HFF-Myc (cell line): Measurements from ENCODE around the gene VTI1B.

Experiments used
- DNase-seq: peaks from one replicate; pipeline ENCODE4 v3.0.0-alpha.2; 2011; ENCODE audit warnings: low read depth; ENCODE audit errors: extremely low read depth
- H3K4me3 ChIP-seq: replicated peaks from 2 replicates; pipeline ENCODE4 v1.5.1; 2011; ENCODE audit warnings: low read depth, mild to moderate bottlenecking, control low read depth, low read length
- CTCF ChIP-seq: IDR thresholded peaks from 2 replicates; pipeline ENCODE4 v1.5.1; 2012; ENCODE audit warnings: mild to moderate bottlenecking, low read depth, low read length, control low read depth; ENCODE audit errors: missing control alignments

The VTI1B gene

GRCh38 chr14:67665868-67666267, 8.6 kb downstream of the VTI1B start:
- TF ChIP-seq CTCF, result no peak
- no peak overlapping the region for H3K4me3 ChIP-seq
- DNase-seq, result no peak

- no peak for DNase-seq
- no peak for TF ChIP-seq CTCF
- H3K4me3 ChIP-seq, result no peak overlapping the region
Measured at GRCh38 chr14:67663633-67664032, 10.8 kb downstream of the VTI1B start.

- no peak for DNase-seq
- no peak overlapping the region for H3K4me3 ChIP-seq
- no peak for TF ChIP-seq CTCF
Measured at GRCh38 chr14:67653651-67654280, 20.7 kb downstream of the VTI1B start.

- no peak overlapping the region for H3K4me3 ChIP-seq
- no peak for TF ChIP-seq CTCF
- no peak for DNase-seq
Measured at GRCh38 chr14:67652189-67652588, 22.2 kb downstream of the VTI1B start.

- H3K4me3 ChIP-seq, result no peak overlapping the region
- TF ChIP-seq CTCF, result no peak
- DNase-seq, result no peak
Measured at GRCh38 chr14:67650694-67651093, 23.7 kb downstream of the VTI1B start.

- DNase-seq, result no peak
- TF ChIP-seq CTCF, result no peak
- no peak overlapping the region for H3K4me3 ChIP-seq
Measured at GRCh38 chr14:67650151-67650550, 24.3 kb downstream of the VTI1B start.

GRCh38 chr14:67646131-67646530, 28.3 kb downstream of the VTI1B start:
- DNase-seq, result no peak
- no peak overlapping the region for H3K4me3 ChIP-seq
- TF ChIP-seq CTCF, result no peak
